ENCODE measurements around the gene NPIPA1.
"Not testable (repeated sequence)": the region's sequence is repeated elsewhere in the genome, so short reads cannot be mapped to it uniquely, and the experiment has no call there.

GRCh38 chr16:14928064-14928714, 9.1 kb upstream of the NPIPA1 start:
- not testable (repeated sequence) for TF ChIP-seq CTCF (IDR thresholded peaks at IDR 0.05); ZFX (IDR thresholded peaks at IDR 0.05; ENCODE audit: borderline replicate concordance)
